ENCODE measurements around the gene CUL4A.
"Not testable (repeated sequence)": the region's sequence is repeated elsewhere in the genome, so short reads cannot be mapped to it uniquely, and the experiment has no call there.

CUL4A gene

DNA sequence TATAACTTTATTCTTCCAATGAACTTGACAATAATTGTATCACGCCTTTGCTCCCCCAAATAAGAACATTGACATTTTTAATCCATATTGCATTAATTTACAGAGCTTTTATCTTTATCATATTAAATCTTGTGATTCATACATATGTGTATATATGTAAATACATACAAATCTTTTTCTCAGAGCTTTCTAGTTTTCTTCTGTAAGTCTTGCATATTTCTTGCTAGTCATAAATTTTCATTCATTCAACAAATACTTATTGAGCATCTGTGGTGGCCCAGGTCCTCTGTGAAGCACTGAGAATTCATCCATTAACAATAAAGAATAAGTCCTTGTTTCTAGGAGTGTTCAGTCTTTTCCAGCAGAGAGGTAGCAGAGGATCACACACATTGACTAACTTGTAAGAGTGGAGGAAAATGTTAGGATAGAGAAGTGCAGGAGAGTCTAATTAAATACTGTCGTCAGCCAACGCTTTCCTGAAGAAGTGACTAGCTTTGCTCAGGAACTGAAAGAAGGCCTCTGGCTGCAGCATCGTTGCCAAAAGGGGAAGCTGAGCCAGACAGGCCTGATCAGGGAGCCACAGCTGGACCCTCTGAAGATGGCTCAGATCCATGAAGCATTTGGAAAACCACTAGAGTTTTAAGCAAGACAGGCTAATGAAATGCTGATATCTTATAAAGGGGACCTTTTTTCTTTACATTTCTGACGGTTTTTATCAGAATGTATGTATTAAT lies 49.1 kb downstream of the CUL4A start:
- Histone ChIP-seq H3K9ac (ENCODE audit: low read depth, low read length) (no peak overlapping the region), H3K36me3 (ENCODE audit: control insufficient read depth, insufficient read depth, low read length) (peaks cover 16% of the 10 kb centered on the region), H3K9me3 (ENCODE audit: control insufficient read depth, insufficient read depth, low read length) (no peaks in the 10 kb centered on the region), H3K27me3 (ENCODE audit: control insufficient read depth, insufficient read depth, low read length) (no peaks in the 10 kb centered on the region), H3K4me3 (ENCODE audit: low read depth, low read length) (no peak overlapping the region), H3K4me1 (ENCODE audit: control insufficient read depth, insufficient read depth, low read length) (no peaks in the 10 kb centered on the region)

DNA sequence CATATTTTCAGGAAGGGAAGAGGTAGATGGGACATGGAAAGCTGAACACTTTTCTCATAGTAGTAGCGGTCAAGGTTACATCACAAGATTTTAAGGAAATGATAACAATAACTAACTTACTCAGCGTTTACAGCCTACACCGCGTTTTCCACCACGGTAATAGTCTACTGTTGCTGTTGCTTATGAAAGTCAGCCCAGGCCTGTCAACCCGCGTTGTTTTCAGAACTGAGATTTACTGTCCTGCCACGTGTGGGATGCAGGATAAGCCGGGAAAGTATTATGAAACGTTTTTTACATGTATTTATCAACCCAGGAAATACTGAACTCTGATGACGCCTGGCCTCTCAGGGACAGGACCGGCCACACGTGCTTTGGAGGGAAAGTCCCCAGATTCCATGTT lies 51.6 kb downstream of the CUL4A start:
- Histone ChIP-seq H3K9me3 (ENCODE audit: control insufficient read depth, insufficient read depth, low read length) (no peaks in the 10 kb centered on the region), H3K27me3 (ENCODE audit: control insufficient read depth, insufficient read depth, low read length) (no peaks in the 10 kb centered on the region), H3K4me3 (ENCODE audit: low read depth, low read length) (no peak overlapping the region), H3K9ac (ENCODE audit: low read depth, low read length) (no peak overlapping the region), H3K36me3 (ENCODE audit: control insufficient read depth, insufficient read depth, low read length) (peaks cover 14% of the 10 kb centered on the region), H3K4me1 (ENCODE audit: control insufficient read depth, insufficient read depth, low read length) (no peaks in the 10 kb centered on the region)

DNA sequence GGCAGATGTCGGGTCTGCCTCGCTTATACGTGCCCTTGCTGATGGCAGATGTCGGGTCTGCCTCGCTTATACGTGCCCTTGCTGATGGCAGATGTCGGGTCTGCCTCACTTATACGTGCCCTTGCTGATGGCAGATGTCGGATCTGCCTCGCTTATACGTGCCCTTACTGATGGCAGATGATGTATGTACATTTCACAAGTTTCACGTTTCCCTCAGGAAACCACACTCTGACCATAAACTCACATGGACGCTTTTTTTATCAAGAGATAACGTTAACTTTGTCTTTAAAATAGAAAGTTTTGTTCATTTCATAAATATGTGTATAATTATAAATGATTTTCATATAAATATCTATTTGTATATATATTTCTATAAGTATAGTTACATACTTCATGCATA lies 53.6 kb downstream of the CUL4A start:
- not testable (repeated sequence) for H3K4me1 ChIP-seq (ENCODE audit: control insufficient read depth, insufficient read depth, low read length); H3K4me3 ChIP-seq (ENCODE audit: low read depth, low read length); H3K27me3 ChIP-seq (ENCODE audit: control insufficient read depth, insufficient read depth, low read length); H3K9ac ChIP-seq (ENCODE audit: low read depth, low read length); H3K9me3 ChIP-seq (ENCODE audit: control insufficient read depth, insufficient read depth, low read length)
- H3K36me3 ChIP-seq (ENCODE audit: control insufficient read depth, insufficient read depth, low read length): peaks cover 14% of the 10 kb centered on the region

DNA sequence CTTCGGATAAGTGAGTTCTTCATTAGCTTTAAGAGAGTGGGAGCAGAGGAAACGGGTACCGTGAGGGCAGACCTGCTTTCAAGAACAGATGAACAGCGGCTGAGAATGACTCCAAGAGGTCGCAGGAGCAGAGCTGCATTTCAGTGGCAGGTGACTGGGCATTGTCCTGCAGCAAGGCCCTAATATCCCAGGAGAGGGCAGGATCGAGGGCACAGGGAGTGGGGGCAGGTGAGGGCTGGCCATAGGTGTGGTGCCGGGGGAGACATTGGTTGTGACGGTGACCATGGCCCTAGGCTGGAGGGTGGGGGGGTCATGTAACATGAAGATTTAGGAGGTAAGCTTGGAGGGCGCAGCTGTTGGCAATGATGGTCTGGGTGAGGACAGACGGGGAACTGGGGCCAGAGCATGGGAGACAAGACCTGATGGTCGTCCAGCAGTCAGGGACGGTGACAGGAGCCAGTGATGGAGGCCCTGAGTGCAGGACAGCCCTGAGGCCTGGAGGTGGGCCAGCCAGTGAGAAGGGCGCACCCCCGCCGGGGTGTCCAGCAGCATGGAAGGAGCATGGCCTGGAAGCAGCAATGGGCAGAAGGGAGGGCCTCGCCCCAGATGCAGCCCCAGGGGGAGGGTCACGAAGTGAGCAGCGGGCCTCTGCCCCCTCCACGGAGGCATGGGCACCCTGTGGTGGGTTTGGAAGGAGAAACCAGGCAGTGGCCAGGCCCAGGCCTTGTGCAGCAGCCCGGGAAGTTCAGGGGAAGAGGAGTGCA lies 58.4 kb downstream of the CUL4A start:
- H3K9me3 ChIP-seq (ENCODE audit: control insufficient read depth, insufficient read depth, low read length): no peaks in the 10 kb centered on the region
- no peak overlapping the region for H3K9ac ChIP-seq (ENCODE audit: low read depth, low read length)
- no peak overlapping the region for H3K4me3 ChIP-seq (ENCODE audit: low read depth, low read length)
- H3K36me3 ChIP-seq (ENCODE audit: control insufficient read depth, insufficient read depth, low read length): no peaks in the 10 kb centered on the region
- no peaks in the 10 kb centered on the region for H3K27me3 ChIP-seq (ENCODE audit: control insufficient read depth, insufficient read depth, low read length)
- H3K4me1 ChIP-seq (ENCODE audit: control insufficient read depth, insufficient read depth, low read length): no peaks in the 10 kb centered on the region

DNA sequence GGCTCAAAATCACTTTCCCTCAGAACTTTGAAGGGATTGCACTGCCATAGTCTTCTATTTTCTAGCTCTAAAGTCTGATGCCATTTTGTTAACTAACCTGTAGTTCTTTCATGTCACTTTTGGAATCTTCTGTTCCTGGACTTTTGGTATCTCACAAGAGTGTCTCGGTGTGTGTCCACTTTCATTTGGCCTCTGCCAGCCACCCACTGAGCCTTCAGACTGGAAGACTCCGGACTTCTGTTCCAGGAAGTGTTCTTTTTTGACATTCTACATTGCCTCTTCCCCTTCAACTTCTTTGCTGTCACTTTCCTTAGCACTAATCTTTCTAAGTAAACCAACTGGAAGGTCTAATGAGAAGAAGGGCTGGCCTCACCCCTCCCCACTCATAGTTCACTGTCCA lies 62.6 kb downstream of the CUL4A start:
- Histone ChIP-seq H3K27me3 (ENCODE audit: control insufficient read depth, insufficient read depth, low read length) (no peaks in the 10 kb centered on the region), H3K9me3 (ENCODE audit: control insufficient read depth, insufficient read depth, low read length) (no peaks in the 10 kb centered on the region), H3K4me3 (ENCODE audit: low read depth, low read length) (no peak overlapping the region), H3K36me3 (ENCODE audit: control insufficient read depth, insufficient read depth, low read length) (no peaks in the 10 kb centered on the region), H3K9ac (ENCODE audit: low read depth, low read length) (no peak overlapping the region), H3K4me1 (ENCODE audit: control insufficient read depth, insufficient read depth, low read length) (no peaks in the 10 kb centered on the region)

DNA sequence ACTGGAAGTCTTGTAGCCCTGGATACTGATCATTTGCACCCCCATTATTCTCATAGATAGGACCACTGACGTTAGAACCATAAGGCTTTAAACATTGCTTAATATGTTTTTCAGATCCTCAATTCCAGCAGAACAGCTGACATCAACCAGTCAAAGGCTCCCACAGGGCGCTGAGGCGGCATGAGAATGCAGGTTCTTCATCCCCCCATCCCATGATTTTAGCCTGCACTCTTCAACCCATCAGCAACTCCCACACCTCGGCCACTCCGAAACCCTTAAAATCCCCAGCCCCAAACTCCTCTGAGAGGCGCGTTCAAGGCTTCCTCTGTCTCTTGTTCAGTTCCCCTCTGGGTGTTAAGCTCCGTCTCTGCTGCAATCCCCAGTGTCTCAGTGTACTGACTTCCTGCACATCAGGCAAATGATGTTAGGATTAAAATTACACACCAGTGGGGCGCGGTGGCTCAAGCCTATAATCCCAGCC lies 63.3 kb downstream of the CUL4A start:
- Histone ChIP-seq H3K9me3 (ENCODE audit: control insufficient read depth, insufficient read depth, low read length) (no peaks in the 10 kb centered on the region), H3K4me3 (ENCODE audit: low read depth, low read length) (no peak overlapping the region), H3K4me1 (ENCODE audit: control insufficient read depth, insufficient read depth, low read length) (no peaks in the 10 kb centered on the region), H3K27me3 (ENCODE audit: control insufficient read depth, insufficient read depth, low read length) (no peaks in the 10 kb centered on the region), H3K36me3 (ENCODE audit: control insufficient read depth, insufficient read depth, low read length) (no peaks in the 10 kb centered on the region), H3K9ac (ENCODE audit: low read depth, low read length) (no peak overlapping the region)

DNA sequence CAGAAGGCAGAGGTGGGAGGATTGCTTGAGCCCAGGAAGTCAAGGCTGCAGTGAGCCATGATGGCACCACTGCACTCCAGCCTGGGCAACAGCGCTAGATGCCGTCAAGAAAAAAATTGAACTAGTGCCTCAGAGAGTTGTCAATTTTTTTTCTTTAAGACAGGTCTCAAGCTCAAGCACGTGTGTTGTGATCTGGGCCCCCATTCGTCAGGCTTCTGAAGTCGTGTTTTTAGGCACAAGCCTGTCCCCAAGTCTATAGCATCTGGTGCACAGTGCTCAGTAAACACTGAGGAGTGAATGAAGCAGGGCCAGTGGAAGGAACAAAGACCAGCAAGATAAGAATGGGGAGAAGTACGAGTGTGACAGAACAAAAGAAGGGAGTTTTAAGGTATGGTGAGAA lies 63.9 kb downstream of the CUL4A start:
- H3K4me1 ChIP-seq (ENCODE audit: control insufficient read depth, insufficient read depth, low read length): no peaks in the 10 kb centered on the region
- H3K9ac ChIP-seq (ENCODE audit: low read depth, low read length): no peak overlapping the region
- H3K4me3 ChIP-seq (ENCODE audit: low read depth, low read length): no peak overlapping the region

DNA sequence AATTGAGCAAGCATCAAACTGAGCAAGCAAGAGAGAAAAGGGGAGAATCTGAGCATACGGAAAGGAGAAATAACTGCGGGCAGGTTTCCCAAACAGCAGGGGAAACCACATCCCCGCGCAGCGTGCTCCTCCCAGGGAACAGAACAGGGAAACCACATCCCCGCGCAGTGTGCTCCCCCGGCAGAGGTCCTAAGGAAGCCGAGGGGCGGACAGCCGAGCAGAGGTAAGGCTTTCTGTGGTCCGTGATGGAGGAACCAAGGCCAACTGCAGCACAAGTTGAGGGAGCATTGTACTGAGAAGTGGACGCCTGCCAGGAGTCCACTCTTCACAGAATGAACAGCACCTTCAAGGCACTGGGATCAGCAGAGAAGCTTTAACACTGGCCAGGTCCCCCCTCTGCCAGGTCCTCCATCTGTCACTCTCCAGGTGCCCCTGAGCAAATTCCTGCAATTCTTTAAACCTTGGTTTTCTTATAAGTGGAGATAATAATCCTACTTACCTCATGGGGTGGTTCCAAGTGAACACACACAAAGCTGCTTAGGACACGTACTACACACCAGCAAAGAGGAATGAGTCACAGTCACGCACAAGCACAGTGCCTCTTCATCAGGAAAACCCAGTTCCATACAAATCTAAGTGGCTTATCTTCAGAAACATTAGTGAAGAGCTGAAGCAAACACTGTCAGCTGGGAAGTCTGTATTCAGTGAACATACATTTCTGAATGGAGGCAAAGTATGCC lies 64.6 kb downstream of the CUL4A start:
- Histone ChIP-seq H3K4me3 (ENCODE audit: low read depth, low read length) (no peak overlapping the region), H3K4me1 (ENCODE audit: control insufficient read depth, insufficient read depth, low read length) (no peaks in the 10 kb centered on the region), H3K9me3 (ENCODE audit: control insufficient read depth, insufficient read depth, low read length) (no peaks in the 10 kb centered on the region), H3K27me3 (ENCODE audit: control insufficient read depth, insufficient read depth, low read length) (no peaks in the 10 kb centered on the region), H3K9ac (ENCODE audit: low read depth, low read length) (no peak overlapping the region), H3K36me3 (ENCODE audit: control insufficient read depth, insufficient read depth, low read length) (no peaks in the 10 kb centered on the region)

More for the DNA sequence above, 63.9 kb downstream of the CUL4A start:
- no peaks in the 10 kb centered on the region for H3K9me3 ChIP-seq (ENCODE audit: control insufficient read depth, insufficient read depth, low read length)
- no peaks in the 10 kb centered on the region for H3K27me3 ChIP-seq (ENCODE audit: control insufficient read depth, insufficient read depth, low read length)
- no peaks in the 10 kb centered on the region for H3K36me3 ChIP-seq (ENCODE audit: control insufficient read depth, insufficient read depth, low read length)

DNA sequence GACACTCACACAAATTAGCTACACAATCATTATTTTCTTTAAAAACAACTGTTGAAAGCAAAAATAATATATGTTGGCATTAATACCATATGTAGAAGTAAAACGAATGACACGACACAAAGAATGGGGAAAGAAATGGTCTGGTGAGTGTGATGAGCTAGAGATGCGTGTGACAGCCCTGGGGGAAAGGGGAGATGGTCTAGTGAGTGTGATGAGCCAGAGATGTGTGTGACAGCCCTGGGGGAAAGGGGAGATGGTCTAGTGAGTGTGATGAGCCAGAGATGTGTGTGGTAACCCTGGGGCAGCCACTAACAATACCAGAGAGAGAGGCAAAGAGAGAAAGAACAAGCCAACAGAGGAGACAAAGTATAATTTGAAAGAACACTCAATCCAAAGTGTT lies 65.3 kb downstream of the CUL4A start:
- no peaks in the 10 kb centered on the region for H3K9me3 ChIP-seq (ENCODE audit: control insufficient read depth, insufficient read depth, low read length)
- no peak overlapping the region for H3K9ac ChIP-seq (ENCODE audit: low read depth, low read length)
- H3K4me3 ChIP-seq (ENCODE audit: low read depth, low read length): no peak overlapping the region
- H3K36me3 ChIP-seq (ENCODE audit: control insufficient read depth, insufficient read depth, low read length): no peaks in the 10 kb centered on the region
- H3K27me3 ChIP-seq (ENCODE audit: control insufficient read depth, insufficient read depth, low read length): no peaks in the 10 kb centered on the region
- H3K4me1 ChIP-seq (ENCODE audit: control insufficient read depth, insufficient read depth, low read length): no peaks in the 10 kb centered on the region

DNA sequence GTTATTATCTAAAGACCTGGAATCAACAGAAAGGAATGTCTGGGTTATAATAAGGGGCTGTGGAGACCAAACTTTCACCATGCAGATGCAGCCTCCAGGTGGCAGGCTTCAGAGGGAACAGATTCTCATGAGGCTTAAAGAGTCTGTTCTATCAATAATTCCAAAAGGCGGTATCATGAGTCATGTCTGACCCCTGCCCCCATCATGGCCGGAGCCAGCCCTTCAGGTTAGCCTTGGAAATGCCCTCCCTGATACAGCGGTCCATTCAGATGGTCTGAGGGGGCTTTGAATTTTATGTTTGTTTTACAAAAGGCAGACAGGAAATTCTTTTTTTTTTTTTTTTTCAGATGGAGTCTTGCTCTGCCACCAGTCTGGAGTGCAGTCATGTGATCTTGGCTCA lies 66.0 kb downstream of the CUL4A start:
- Histone ChIP-seq H3K9ac (ENCODE audit: low read depth, low read length) (no peak overlapping the region), H3K4me1 (ENCODE audit: control insufficient read depth, insufficient read depth, low read length) (no peaks in the 10 kb centered on the region), H3K9me3 (ENCODE audit: control insufficient read depth, insufficient read depth, low read length) (no peaks in the 10 kb centered on the region), H3K4me3 (ENCODE audit: low read depth, low read length) (no peak overlapping the region), H3K27me3 (ENCODE audit: control insufficient read depth, insufficient read depth, low read length) (no peaks in the 10 kb centered on the region), H3K36me3 (ENCODE audit: control insufficient read depth, insufficient read depth, low read length) (no peaks in the 10 kb centered on the region)

DNA sequence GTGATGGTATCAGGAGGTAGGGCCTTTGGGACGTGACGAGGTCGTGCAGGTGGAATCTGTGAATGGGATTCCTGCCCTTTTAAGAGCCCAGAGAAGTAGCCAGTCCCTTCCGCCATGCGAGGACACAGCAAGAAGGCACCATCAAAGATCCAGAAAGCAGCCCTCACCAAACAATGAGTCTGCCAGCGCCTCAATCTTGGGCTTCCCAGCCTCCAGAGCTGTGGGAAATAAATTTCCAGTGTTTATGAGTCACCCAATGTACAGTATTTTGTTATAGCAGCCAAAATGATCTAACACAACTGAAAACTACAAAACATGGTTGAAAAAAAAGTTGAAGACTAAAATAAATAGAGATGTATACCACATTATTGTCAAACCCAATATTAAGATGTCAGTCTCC lies 70.7 kb downstream of the CUL4A start:
- H3K36me3 ChIP-seq (ENCODE audit: control insufficient read depth, insufficient read depth, low read length): no peaks in the 10 kb centered on the region
- H3K4me1 ChIP-seq (ENCODE audit: control insufficient read depth, insufficient read depth, low read length): no peaks in the 10 kb centered on the region

More for the DNA sequence above, 70.7 kb downstream of the CUL4A start:
- Histone ChIP-seq H3K9me3 (ENCODE audit: control insufficient read depth, insufficient read depth, low read length) (no peaks in the 10 kb centered on the region), H3K27me3 (ENCODE audit: control insufficient read depth, insufficient read depth, low read length) (no peaks in the 10 kb centered on the region), H3K9ac (ENCODE audit: low read depth, low read length) (no peak overlapping the region), H3K4me3 (ENCODE audit: low read depth, low read length) (no peak overlapping the region)

All from iPS-15b (cell line).